H7 (cell line): ENCODE data around the gene PPP1R37. TPM values are rescaled to one million over a fixed set of nuclear protein-coding genes. Genes with fewer than 3 reads are reported as not detected.
A peak's percentile ranks its signal among the peaks of the same experiment; 100 is the strongest.

Experiments
- DNase-seq: peaks from one replicate; pipeline ENCODE4 v3.0.0; 2012
- H3K27me3 ChIP-seq: 2 replicates; pipeline ENCODE4 v1.6.0; 2011; ENCODE audit warnings: mild to moderate bottlenecking, low read length; ENCODE audit not compliant: control insufficient read depth, insufficient read depth
- H3K36me3 ChIP-seq: replicated peaks from 2 replicates; pipeline ENCODE4 v1.5.1; 2011; ENCODE audit warnings: low read length; ENCODE audit not compliant: control insufficient read depth, insufficient read depth
- H3K4me3 ChIP-seq: 2 replicates; pipeline ENCODE4 v1.5.1; 2011; ENCODE audit warnings: low read depth, mild to moderate bottlenecking, control low read depth, low read length, moderate library complexity; ENCODE audit not compliant: insufficient read depth
- total RNA-seq: library from RNA; depleted of rRNA; stranded (reverse); fragments of >200 nt; shearing (Covaris generic); gene quantifications from 2 replicates; pipeline ENCODE4 v1.2.3, GENCODE V29; 2014

Gene PPP1R37
- total RNA-seq, 1 experiment from 2014 or later = 32.9 TPM

DNA sequence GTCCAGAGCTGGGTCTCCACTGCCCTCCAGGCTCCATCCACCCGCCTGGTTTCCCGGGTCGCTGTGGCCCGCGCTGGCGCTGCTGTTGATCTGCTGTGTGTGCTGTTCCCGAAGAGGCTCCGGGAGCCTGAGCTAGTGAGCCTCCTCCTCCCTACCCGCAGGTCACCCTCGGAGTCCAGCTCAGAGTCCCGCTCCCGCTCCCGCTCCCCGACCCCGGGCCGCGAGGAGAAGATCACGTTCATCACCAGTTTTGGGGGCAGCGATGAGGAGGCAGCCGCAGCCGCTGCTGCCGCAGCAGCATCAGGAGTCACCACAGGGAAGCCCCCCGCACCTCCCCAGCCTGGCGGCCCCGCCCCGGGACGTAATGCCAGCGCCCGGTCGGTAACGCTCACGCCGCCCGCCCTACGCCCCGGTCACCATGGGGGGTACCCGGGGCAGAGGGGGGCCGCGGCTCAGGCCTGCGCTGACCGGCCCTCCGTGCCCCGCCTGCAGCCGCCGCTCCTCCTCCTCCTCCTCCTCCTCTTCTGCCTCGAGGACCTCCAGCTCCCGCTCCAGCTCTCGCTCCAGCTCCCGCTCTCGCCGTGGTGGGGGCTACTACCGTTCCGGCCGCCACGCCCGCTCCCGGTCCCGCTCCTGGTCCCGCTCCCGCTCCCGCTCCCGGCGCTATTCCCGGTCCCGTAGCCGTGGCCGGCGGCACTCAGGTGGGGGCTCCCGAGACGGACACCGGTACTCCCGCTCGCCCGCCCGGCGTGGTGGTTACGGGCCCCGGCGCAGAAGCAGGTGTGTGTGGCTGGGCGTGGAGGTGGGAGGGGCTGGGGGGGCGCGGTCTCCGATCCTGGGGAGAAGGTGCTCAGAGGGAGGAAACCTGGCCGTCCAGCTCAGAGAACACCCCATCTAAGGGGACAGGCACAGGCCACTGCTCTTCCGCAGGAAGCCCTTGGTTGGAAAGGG lies 28.9 kb upstream of the PPP1R37 start:
- peaks cover 33% of the 10 kb centered on the region for H3K36me3 ChIP-seq

DNA sequence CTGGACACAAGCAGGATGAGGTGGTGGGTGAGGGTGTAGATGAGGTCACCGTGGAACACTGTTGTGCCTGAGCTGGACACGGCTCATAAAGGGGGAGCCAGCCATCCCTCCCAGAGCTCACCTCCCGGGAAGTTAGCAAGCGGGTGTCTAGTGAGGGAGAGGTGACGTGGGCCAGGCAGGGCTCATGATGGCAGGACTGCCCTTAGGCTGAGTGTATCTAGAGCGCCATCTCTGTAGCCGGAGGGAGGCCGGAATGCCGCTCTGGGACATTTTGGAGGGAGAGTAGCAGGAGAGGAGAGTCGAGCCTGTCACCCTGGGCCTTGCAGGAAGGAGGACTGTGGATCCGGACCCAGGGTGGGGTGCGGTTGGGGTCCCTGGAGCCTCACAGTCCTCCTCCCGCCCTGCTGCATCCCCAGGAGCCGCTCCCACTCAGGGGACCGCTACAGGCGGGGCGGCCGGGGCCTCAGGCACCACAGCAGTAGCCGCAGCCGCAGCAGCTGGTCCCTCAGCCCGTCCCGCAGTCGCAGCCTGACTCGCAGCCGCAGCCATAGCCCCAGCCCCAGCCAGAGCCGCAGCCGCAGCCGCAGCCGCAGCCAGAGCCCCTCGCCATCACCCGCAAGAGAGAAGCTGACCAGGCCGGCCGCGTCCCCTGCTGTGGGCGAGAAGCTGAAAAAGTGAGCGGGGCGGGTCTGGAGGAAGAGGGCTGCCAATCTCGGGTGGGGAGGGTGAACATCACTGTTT lies 25.9 kb upstream of the PPP1R37 start:
- peaks cover 27% of the 10 kb centered on the region for H3K36me3 ChIP-seq

More for the DNA sequence above, 28.9 kb upstream of the PPP1R37 start:
- Histone ChIP-seq H3K4me3 (no peak overlapping the region), H3K27me3 (no peaks in the 10 kb centered on the region)
- peak; percentile 64 for DNase-seq

DNA sequence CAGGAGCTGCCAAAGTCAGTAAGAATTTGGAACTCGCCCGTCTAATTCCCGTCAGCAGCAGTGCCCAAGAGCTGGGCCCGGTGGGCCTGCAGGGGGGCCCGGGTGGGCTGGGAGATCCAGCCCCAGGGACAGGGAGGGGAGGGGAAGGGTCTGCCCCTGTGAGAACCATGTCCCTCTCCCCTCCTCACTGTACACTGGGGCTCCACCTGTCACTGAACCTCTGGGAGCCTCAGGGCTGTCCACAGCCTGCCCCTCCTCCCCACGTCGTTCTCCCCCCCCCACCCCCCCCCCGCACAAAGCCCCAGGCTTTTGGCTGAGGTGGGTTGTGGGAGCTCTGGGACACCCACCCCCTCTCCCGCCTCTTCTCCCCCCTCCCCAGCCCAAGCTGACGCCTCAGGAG lies 24.9 kb upstream of the PPP1R37 start:
- Histone ChIP-seq H3K27me3 (no peaks in the 10 kb centered on the region), H3K36me3 (peaks cover 26% of the 10 kb centered on the region), H3K4me3 (no peak overlapping the region)
- DNase-seq = peak; percentile 65

More for the DNA sequence above, 25.9 kb upstream of the PPP1R37 start:
- peak; percentile 70 for DNase-seq
- Histone ChIP-seq H3K27me3 (no peaks in the 10 kb centered on the region), H3K4me3 (no peak overlapping the region)

DNA sequence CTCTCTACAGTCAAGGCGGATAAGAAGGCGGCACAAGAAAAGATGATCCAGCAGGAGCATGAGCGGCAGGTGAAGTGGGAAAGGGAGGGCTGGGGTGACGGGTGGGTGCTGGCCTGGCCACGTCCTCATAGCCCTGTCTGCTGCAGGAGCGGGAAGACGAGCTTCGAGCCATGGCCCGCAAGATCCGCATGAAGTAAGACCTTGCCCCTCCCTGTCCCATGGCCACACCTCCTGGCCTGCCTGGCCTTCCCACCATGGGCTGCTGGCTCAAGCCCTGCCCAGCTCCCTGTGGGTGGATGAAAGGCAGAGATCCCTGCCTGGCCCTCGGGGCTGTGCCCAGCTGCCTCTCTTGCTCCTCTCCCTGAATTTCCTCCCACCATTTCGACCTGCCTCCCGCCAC lies 23.9 kb upstream of the PPP1R37 start:
- H3K27me3 ChIP-seq = no peaks in the 10 kb centered on the region
- H3K36me3 ChIP-seq = peaks cover 26% of the 10 kb centered on the region
- H3K4me3 ChIP-seq = no peak overlapping the region
- DNase-seq = peak; percentile 90

DNA sequence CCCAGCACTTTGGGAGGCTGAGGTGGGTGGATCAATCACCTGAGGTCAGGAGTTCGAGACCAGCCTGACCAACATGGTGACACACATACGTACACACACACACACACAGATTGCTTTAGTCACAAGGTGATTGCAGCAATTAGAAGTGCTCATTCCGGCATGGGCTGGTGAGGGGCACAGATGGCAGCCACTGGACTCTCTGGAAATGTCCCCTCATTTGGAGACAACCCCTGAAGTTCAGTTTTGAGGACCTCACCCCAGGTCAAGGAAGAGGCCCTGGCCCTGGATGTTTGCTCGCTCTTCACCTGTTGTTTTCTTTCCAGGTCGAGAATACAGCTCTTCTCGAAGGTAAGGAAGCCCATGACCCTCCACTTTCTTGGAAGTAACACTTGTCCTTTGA lies 22.8 kb upstream of the PPP1R37 start:
- peak; percentile 35 for DNase-seq
- no peak overlapping the region for H3K4me3 ChIP-seq

DNA sequence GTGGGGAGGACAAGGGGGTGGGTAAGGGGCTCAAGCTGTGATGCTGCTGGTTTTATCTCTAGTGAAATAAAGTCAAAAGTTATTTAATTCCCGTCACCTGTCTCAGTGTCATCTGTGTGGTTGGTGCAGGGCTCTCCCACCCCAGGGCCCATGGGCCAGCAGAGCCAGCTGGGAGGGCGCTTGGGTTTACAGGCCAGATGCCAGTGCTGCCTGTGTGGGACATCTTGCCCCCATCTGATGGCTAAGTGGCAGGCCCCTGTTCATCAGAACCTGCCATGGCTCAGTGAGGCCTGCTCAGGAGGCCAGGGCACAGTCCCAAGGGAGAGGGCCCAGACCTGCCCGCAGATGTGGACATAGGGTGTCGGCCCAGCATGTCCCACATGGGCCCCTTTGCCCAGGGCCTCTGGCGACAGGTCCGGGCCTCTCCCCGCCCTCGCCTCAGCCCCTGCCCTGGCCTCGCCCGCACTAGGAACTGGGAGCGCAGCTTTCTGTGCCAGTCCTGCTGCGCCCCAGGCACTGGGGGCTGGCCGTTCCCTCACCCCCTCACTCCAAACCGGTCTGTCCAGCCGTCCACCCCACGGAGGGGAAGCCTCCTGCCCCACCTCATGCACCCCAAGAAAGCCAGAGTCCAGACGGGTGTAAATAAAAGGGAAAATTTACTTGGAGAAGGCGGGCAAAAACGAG lies 22.0 kb upstream of the PPP1R37 start:
- peak; percentile 46 for DNase-seq
- peaks cover 25% of the 10 kb centered on the region for H3K36me3 ChIP-seq
- H3K27me3 ChIP-seq = no peaks in the 10 kb centered on the region
- no peak overlapping the region for H3K4me3 ChIP-seq

More for the DNA sequence above, 22.8 kb upstream of the PPP1R37 start:
- H3K27me3 ChIP-seq = no peaks in the 10 kb centered on the region
- peaks cover 25% of the 10 kb centered on the region for H3K36me3 ChIP-seq

DNA sequence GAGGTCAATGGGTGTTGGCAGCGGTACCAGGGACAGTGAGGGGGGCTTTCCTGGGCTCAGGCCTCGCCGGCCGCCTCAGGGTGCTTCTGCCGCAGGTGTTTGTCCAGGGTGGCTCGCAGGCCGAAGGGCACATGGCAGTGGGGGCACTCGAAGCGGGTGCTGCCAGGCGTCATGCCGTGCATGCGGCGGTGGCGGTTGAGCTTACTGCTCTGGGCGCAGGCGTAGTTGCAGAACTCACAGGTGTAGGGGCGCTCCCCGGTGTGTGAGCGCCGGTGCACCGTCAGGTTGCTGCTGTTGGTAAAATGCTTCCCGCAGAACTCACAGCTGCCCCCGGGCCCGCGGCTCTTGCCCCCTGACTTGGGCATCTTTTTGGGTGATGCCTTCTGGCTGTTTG lies 21.4 kb upstream of the PPP1R37 start:
- DNase-seq = no peak

DNA sequence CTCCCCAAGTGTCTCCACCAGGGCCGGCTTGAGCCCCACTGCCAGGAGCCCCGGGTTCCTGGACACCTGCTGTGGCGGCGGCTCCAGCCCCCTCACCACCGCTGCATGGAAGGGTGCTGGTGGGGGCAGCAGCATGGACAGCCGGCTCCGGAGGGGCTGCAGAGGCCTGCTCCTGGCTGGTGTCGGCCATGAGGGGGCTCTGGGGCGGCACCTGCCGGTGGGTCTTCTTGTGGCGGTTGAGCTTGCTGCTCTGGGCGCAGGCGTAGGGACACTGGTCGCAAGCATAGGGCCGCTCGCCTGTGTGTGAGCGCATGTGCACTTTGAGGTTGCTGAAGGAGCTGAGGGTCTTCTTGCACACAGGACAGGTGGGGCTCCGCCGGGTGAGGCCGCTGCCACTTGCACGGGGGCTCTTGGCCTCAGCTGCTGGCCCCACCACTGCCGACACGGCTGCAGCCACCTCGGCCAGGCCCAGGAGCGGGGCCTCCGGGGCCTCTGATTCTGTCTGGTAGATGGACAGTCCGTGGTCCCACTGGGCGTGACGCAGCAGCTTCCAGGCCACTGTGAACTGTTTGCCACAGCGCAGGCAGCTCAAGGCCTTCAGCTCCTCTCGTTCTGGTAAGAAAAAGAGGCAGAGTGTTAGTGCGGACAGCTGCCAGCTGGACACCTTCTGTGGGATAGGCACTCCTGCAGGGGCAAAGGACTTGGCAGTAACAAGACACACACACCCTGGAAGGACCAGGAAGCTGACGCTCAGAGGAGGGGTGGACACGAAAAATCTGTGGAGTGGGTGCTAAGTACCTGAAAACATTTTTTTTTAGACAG lies 20.8 kb upstream of the PPP1R37 start:
- DNase-seq = peak; percentile 71
- H3K36me3 ChIP-seq = peaks cover 23% of the 10 kb centered on the region
- H3K27me3 ChIP-seq = no peaks in the 10 kb centered on the region

More for the DNA sequence above, 21.4 kb upstream of the PPP1R37 start:
- Histone ChIP-seq H3K27me3 (no peaks in the 10 kb centered on the region), H3K4me3 (no peak overlapping the region), H3K36me3 (peaks cover 25% of the 10 kb centered on the region)

DNA sequence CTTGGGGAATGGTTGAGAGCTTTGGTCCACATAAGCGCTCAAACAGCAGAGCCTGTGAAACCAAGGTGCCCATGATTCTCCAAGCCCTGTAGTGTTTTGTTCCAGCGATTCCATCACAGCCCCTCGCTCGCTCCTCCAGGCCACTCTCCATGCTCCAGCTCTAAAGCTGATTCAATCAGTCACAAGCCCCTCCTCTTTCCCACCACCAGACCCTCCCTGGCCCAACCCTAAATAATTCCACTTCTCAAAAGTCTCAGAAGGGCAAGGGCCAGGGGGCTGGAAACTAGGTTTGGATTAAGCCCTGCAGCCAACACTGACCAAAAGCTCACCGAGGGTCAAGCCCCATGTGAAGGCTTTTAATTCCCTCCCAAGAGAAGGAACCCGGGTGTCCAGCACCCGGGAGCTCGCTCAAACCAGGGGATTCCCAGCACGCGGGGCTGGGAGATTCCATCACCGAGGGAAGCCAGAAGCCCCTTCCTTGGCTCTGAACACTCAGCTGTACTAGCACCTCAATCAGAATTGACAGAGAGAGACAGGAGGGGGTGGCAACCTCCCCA lies 18.2 kb upstream of the PPP1R37 start:
- Histone ChIP-seq H3K36me3 (peaks cover 13% of the 10 kb centered on the region), H3K4me3 (peak overlapping the region; percentile 86), H3K27me3 (no peaks in the 10 kb centered on the region)
- DNase-seq = peak; percentile 83

More for the DNA sequence above, 20.8 kb upstream of the PPP1R37 start:
- H3K4me3 ChIP-seq = no peak overlapping the region

DNA sequence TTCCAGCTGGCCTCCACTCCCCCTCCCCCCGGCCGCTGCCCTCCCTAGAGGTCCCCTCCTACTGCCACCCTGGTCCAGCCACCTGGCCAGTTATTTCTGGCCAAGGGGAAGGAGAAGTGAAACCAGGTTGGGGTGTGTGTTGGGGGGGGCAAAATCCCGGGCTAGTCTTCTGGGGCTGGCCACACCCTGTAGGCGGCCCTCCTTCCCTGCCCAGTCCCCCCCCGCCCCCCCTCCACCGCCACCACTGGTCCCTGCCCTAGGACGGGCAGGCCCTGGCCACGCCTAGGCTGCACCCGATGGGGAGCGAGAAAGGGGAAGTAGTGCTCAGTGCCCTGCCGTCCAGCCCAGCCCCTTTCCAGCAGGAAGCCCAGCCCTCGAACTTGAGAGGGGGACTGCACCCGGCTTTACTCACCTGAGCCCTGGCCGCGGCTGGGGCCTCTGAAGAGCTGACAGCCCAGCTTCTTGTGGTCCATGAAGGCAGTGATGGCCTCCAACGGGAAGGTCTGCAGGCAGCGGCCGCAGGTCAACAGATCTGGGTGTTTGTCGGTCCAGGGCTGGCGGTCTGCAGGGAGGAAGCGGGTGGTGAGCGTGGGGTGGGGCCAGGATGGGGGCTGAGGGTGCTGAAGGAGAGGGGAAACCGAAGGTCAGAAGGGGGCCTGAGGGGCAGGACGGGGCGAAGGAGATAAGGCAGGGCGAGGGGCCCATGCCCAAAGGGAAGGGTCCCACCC lies 17.5 kb upstream of the PPP1R37 start:
- peak overlapping the region; percentile 86 for H3K4me3 ChIP-seq
- peaks cover 7% of the 10 kb centered on the region for H3K36me3 ChIP-seq
- H3K27me3 ChIP-seq = no peaks in the 10 kb centered on the region
- DNase-seq = peak; percentile 94

DNA sequence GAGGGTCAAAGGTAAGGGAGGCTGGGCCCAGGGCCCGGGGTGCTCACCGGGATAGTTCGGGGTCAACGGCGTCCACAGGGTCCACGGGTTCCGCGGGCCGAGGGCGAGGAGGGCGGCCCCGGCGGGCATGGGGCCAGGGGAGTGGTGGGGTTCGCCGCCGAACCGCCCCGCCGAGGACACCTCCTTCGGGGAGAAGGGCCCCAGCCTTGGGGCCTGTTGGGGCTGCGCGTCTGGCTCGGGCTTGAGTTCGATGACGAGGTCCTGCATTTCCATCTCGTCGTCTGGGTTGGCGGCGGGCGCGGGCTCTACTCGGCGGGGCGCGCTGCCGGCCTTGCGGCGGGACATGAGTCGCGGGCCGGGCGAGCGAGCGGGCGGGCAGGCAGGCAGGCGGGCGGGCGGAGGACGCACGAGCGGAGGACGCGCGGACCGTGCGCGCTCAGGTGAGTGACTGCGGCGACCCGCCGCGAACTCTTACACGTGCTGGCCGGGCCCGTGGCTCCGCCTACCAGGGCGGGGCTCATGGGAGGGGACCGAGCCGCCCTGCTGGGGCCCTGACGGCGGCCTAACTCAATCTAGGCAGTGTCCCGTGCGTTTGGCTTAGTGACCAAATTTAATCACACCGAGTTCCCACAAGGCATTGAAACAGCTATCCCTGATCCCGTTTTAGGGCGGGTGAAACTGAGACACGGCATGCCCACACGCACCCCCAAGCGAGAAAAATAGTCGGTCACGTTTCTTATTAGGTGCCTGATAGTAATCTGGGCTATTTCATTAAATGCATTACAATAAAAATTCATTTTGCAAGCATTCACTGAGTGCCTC lies 16.7 kb upstream of the PPP1R37 start, which contains the start of gene ZNF296:
TSS of gene ZNF296 (minus strand) at position 450 of the 822 bp plus-strand sequence. CDS start at position 345, 105 bp downstream.
- peak; percentile 98 for DNase-seq
- Histone ChIP-seq H3K27me3 (no peaks in the 10 kb centered on the region), H3K36me3 (peaks cover 4% of the 10 kb centered on the region), H3K4me3 (peak within 1 kb of the TSS; percentile 86)
